WTC11 (cell line): Measurements from ENCODE around the gene C3orf49. TPM values are rescaled to one million over a fixed set of nuclear protein-coding genes. Genes with fewer than 3 reads are reported as not detected.

ENCODE experiments used
- ATAC-seq: fragments of 200-7000 bp; cut with Tn5 transposase; 2 replicates; pipeline ENCODE4 v1.10.0; 2021; ENCODE audit warnings: mild to moderate bottlenecking, moderate library complexity
- CTCF ChIA-PET: fragments of 300-600 bp; sonication (Branson Sonifier 250); formaldehyde crosslinking; loops from one replicate; lab custom pipeline; 2021; ENCODE audit warnings: antibody characterized with exemption; lab: Charles Lee
- POLR2A ChIA-PET: fragments of 350-600 bp; sonication (Branson Sonifier 250); formaldehyde crosslinking; loops from one replicate; lab custom pipeline; 2021; ENCODE audit warnings: antibody characterized with exemption; lab: Charles Lee
- DNase-seq: peaks from one replicate; pipeline ENCODE4 v3.0.0; 2021; ENCODE audit warnings: low spot score
- H3K27ac Mint-ChIP-seq: 2 replicates; pipeline ENCODE4 v1.8.0; 2021; ENCODE audit warnings: mixed read lengths
- H3K27me3 Mint-ChIP-seq: 2 replicates; pipeline ENCODE4 v1.8.0; 2021; ENCODE audit warnings: low read depth, mild to moderate bottlenecking, moderate library complexity, mixed read lengths
- H3K36me3 Mint-ChIP-seq: 2 replicates; pipeline ENCODE4 v1.8.0; 2021; ENCODE audit warnings: mixed read lengths
- H3K4me1 Mint-ChIP-seq: 2 replicates; pipeline ENCODE4 v1.8.0; 2022; ENCODE audit warnings: mixed read lengths
- H3K4me3 Mint-ChIP-seq: 2 replicates; pipeline ENCODE4 v1.8.0; 2021; ENCODE audit warnings: mild to moderate bottlenecking, moderate library complexity, mixed read lengths
- H3K9me3 Mint-ChIP-seq: 2 replicates; pipeline ENCODE4 v1.8.0; 2021; ENCODE audit warnings: mixed read lengths
- ELF4 ChIP-seq: sonication (generic); formaldehyde crosslinking; IDR thresholded peaks from 2 replicates; pipeline ENCODE4 v1.8.1; 2022; ENCODE audit warnings: low read depth, mild to moderate bottlenecking, moderate library complexity, missing genetic modification reagents
- IRF2 ChIP-seq: sonication (generic); formaldehyde crosslinking; IDR thresholded peaks from 2 replicates; pipeline ENCODE4 v1.8.0; 2022; ENCODE audit warnings: low read depth, missing genetic modification reagents, borderline replicate concordance
- NFYB ChIP-seq: sonication (generic); formaldehyde crosslinking; conservative IDR thresholded peaks from 2 replicates; pipeline ENCODE4 v1.8.0; 2022; ENCODE audit warnings: low read depth, missing genetic modification reagents
- PRDM15 ChIP-seq: sonication (generic); formaldehyde crosslinking; IDR thresholded peaks from 2 replicates; pipeline ENCODE4 v1.8.0; 2022; ENCODE audit warnings: missing genetic modification reagents
- SOX15 ChIP-seq: fragments of 250-450 bp; sonication (Bioruptor Pico); IDR thresholded peaks from 2 replicates; pipeline ENCODE4 v1.9.0; 2021; ENCODE audit warnings: mild to moderate bottlenecking
- SP1 ChIP-seq: sonication (generic); formaldehyde crosslinking; conservative IDR thresholded peaks from 2 replicates; pipeline ENCODE4 v1.8.1; 2022; ENCODE audit warnings: missing genetic modification reagents
- TEAD1 ChIP-seq: sonication (generic); formaldehyde crosslinking; IDR thresholded peaks from 2 replicates; pipeline ENCODE4 v1.8.0; 2022; ENCODE audit warnings: mild to moderate bottlenecking, missing genetic modification reagents
- TP53 ChIP-seq: sonication (generic); formaldehyde crosslinking; IDR thresholded peaks from 2 replicates; pipeline ENCODE4 v1.8.1; 2023; ENCODE audit warnings: mild to moderate bottlenecking, missing genetic modification reagents
- ZNF138 ChIP-seq: sonication (generic); formaldehyde crosslinking; conservative IDR thresholded peaks from 2 replicates; pipeline ENCODE4 v1.8.1; 2022; ENCODE audit warnings: mild to moderate bottlenecking, moderate library complexity, missing genetic modification reagents
- ZNF232 ChIP-seq: sonication (generic); formaldehyde crosslinking; IDR thresholded peaks from 2 replicates; pipeline ENCODE4 v1.8.0; 2022; ENCODE audit warnings: mild to moderate bottlenecking, missing genetic modification reagents
- total RNA-seq: library from RNA; stranded (reverse); gene quantifications from 3 replicates; pipeline ENCODE4 v1.2.3, GENCODE V29; 2021

Gene C3orf49
- total RNA-seq, 1 experiment from 2014 or later = not detected

- ChIA-PET CTCF (no interaction called here), POLR2A (no interaction called here)
- Mint-ChIP-seq H3K4me3 (no peak overlapping the region), H3K9me3 (peaks cover 9% of the 10 kb centered on the region), H3K36me3 (no peaks in the 10 kb centered on the region), H3K4me1 (peaks cover 3% of the 10 kb centered on the region), H3K27me3 (no peaks in the 10 kb centered on the region), H3K27ac (no peak overlapping the region)
- no peak for TF ChIP-seq ZNF138
- no peak for TF ChIP-seq SOX15 (CRISPR knock-in tag)
- TF ChIP-seq NFYB (CRISPR knock-in tag) = peak; percentile 65
- TF ChIP-seq TP53 = no peak
- TF ChIP-seq SP1 (CRISPR knock-in tag) = no peak
- no peak for TF ChIP-seq PRDM15 (CRISPR knock-in tag)
- no peak for DNase-seq
- ATAC-seq = peak; percentile 73
Observed at GRCh38 chr3:63779227-63779626, 39.9 kb upstream of the C3orf49 start.

- no peaks in the 10 kb centered on the region for H3K27me3 Mint-ChIP-seq
- ATAC-seq (no peak), DNase-seq (no peak)
- ChIA-PET POLR2A (no interaction called here), CTCF (interaction anchor here (1.2 to 1.8 kb wide), 3 partner anchors 129 to 441 kb away, joined by 6 to 7 read pairs (median 6); no protein-coding TSS in a partner anchor)
- peaks cover 6% of the 10 kb centered on the region; the same call in 1 of the 2 replicates for H3K4me1 Mint-ChIP-seq
- H3K9me3 Mint-ChIP-seq = no peaks in the 10 kb centered on the region
- no peak overlapping the region for H3K4me3 Mint-ChIP-seq
- H3K27ac Mint-ChIP-seq = no peak overlapping the region
- TF ChIP-seq ELF4 (CRISPR knock-in tag) (no peak), PRDM15 (CRISPR knock-in tag) (no peak), ZNF232 (CRISPR knock-in tag) (no peak), TP53 (no peak), IRF2 (CRISPR knock-in tag) (no peak)
- no peaks in the 10 kb centered on the region for H3K36me3 Mint-ChIP-seq
Observed at GRCh38 chr3:63791974-63792373, 27.1 kb upstream of the C3orf49 start.

GRCh38 chr3:63795438-63795837 lies 23.7 kb upstream of the C3orf49 start:
- Mint-ChIP-seq H3K27ac (no peak overlapping the region), H3K9me3 (no peaks in the 10 kb centered on the region), H3K4me3 (no peak overlapping the region), H3K4me1 (peaks cover 5% of the 10 kb centered on the region; the same call in 1 of the 2 replicates), H3K27me3 (no peaks in the 10 kb centered on the region), H3K36me3 (no peaks in the 10 kb centered on the region)
- DNase-seq (no peak), ATAC-seq (no peak)
- POLR2A ChIA-PET = no interaction called here
- TF ChIP-seq TEAD1 (CRISPR knock-in tag) (no peak), PRDM15 (CRISPR knock-in tag) (peak; percentile 27; the same call in 1 of the 2 replicates)
- CTCF ChIA-PET = no interaction called here
